H54 (cell line): ENCODE data around the gene SHB.
"Not testable (repeated sequence)": the region's sequence is repeated elsewhere in the genome, so short reads cannot be mapped to it uniquely, and the experiment has no call there.

Source experiments
- DNase-seq: peaks from one replicate; pipeline ENCODE4 v3.0.0; 2011; ENCODE audit warnings: low spot score, mixed read lengths; ENCODE audit not compliant: insufficient read length
- FAIRE-seq: peaks from 3 replicates; lab custom pipeline; 2011; peaks lifted over from hg19 to GRCh38; lab: Jason Lieb, UNC
- POLR2A ChIP-seq: IDR thresholded peaks from 2 replicates; pipeline ENCODE4 v1.6.1; 2011; ENCODE audit warnings: low read depth, mild to moderate bottlenecking, low read length

SHB gene

GRCh38 chr9:37974506-37975173 lies 94.4 kb downstream of the SHB start:
- FAIRE-seq (no peak), DNase-seq (no peak)
- no peak for TF ChIP-seq POLR2A

GRCh38 chr9:37972351-37972848 lies 96.6 kb downstream of the SHB start:
- no peak for FAIRE-seq
- no peak for DNase-seq
- no peak for TF ChIP-seq POLR2A

DNA sequence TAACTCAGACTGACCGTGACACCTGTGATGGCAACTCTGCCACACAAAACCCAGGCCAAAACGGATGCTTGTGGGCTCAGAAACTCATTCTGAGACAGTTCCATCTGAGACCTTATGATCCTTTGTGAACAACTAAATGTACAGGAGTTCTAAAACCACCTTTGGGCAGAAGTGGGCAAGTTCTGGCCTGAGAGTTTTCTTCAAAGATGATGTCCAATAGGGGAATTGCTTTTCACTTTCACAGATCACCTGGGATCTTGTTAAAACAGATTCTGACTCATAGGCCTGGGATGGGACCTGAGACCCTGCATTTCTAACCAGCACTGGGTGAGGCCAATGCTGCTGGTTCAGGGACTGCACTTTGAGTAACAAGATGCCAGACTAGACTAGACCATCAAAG lies 97.3 kb downstream of the SHB start:
- DNase-seq, result no peak
- no peak for FAIRE-seq
- TF ChIP-seq POLR2A, result no peak

- no peak for TF ChIP-seq POLR2A
- no peak for DNase-seq
- FAIRE-seq, result no peak
Observed at GRCh38 chr9:37971108-37971459, 97.9 kb downstream of the SHB start.

GRCh38 chr9:37970301-37971107 lies 98.5 kb downstream of the SHB start:
- DNase-seq (no peak), FAIRE-seq (no peak)
- TF ChIP-seq POLR2A, result no peak

DNA sequence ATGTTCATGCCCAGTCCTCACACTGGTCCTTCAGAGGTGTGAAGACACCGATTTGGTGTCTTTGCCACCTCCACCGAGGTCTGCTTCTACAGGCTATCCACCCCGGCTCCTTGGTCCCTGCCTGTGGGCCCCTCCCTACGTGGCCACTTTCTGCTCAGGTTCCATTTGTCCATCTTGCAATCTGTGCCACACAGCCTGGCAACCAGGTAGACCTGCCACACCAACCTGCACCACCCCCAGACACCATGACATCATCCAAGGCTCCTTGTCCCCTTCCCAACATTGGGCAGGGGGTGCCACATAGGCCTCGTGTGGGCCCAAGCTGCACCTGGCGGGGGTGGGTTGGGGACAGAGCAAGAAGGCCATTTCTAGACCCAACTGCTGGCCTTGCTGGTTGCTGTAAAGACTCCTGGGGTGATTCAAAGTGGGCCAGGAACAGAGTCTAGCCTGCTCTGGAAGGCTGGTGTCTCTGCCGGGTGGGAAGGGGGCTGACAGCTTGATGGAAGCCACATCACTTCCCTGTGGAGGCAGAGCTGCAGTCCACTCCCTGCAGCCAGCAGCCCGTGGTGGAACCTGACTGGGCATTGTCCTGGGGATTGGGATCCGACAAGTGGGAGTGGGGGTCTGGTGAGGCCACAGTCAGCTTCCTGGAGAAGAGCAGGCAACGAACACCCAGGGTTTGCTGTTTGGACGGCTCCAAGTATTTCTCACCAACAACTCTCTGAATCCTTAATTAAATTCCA lies 99.3 kb downstream of the SHB start:
- no peak for DNase-seq

GRCh38 chr9:37969130-37969529 lies 99.9 kb downstream of the SHB start:
- DNase-seq (no peak), FAIRE-seq (no peak)
- no peak for TF ChIP-seq POLR2A

More for the DNA sequence above, 99.3 kb downstream of the SHB start:
- no peak for TF ChIP-seq POLR2A
- FAIRE-seq, result no peak

DNA sequence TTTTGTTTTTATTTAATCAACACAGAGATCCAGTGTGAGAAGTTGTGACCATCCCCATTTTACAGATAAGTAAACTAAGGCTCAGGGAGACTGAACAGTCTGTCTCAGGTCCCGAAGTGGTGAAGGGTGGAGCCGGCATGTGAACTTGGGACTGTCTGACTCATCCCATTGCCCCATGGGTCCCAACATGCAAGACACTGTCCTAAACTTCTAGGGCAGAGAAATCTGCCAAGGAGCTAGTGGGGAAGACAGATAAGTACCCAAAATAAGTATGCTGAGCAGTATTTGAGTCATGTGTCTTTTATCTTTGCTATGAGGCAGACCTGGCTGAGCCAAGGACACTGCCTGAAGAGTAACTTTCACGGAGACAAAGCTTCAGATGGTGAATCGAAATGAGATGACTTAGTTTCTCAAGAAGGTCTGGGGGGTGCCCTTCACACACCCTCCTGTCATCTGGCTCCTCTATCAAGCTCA lies 100.8 kb downstream of the SHB start:
- no peak for DNase-seq
- FAIRE-seq, result no peak
- no peak for TF ChIP-seq POLR2A

GRCh38 chr9:37967761-37968080 lies 101.3 kb downstream of the SHB start:
- TF ChIP-seq POLR2A, result no peak
- no peak for FAIRE-seq
- DNase-seq, result no peak

DNA sequence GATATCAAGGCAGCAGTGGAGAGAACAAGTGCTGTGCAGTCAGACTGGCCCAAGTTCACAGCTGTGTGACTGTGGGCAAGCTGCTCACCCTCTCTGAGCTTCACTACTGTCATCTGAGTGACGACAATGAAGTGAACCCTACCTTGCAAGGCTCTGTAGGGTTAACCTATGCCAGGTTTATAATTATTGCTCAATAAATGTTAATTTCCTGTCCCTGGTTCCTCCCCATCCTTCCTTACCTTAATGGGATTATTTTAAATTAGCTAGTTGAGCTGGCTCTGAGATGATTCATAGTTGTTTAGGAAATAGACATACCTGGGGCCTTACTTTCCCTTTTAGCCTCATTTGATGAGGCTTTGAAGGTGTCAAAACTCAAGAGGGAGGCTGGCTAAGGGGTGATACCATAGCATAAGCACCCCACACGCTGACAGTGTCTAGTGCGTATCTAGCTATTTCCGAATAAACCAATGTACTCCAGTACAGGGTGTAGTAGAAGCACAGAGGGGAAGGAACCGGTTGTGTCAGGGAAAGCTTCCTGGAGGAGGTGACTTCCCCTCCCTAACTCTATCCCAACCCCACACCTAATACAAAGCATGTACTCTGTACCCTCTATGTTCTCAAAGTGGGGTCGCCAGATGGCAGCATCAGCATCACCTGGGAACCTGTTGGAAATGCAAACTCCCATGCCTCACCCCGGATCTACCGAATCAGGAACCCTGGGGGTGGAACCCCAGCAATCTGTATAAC lies 101.8 kb downstream of the SHB start:
- DNase-seq, result no peak
- no peak for FAIRE-seq
- no peak for TF ChIP-seq POLR2A

DNA sequence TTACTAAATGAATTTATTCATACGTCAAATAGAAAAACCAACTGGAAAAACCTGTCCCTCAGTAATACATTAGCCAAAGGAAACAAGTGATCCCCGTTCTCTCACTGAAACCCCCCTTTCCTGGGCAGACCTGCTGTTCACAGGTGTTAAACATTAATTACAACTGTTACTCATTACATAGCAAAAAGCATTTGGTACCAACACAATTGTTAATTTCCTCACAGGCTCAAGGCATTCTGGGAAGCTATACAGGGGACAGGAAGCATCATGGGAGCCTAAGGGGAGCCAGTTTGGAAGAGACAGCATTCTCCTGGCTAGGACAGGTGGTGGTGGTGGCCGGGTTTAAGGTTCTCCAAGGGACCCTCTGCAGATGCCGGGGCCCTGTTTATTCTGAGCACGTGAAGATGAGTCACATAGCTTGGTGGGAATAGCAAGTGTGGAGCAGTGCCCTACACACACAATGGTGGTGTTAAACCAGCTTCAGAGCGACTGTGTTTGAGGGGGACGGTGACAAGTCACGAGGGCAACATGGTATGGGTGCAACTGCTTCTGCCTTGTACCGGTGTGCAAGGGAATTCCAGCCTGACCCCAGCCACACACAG lies 102.5 kb downstream of the SHB start:
- TF ChIP-seq POLR2A, result no peak
- no peak for FAIRE-seq
- no peak for DNase-seq

DNA sequence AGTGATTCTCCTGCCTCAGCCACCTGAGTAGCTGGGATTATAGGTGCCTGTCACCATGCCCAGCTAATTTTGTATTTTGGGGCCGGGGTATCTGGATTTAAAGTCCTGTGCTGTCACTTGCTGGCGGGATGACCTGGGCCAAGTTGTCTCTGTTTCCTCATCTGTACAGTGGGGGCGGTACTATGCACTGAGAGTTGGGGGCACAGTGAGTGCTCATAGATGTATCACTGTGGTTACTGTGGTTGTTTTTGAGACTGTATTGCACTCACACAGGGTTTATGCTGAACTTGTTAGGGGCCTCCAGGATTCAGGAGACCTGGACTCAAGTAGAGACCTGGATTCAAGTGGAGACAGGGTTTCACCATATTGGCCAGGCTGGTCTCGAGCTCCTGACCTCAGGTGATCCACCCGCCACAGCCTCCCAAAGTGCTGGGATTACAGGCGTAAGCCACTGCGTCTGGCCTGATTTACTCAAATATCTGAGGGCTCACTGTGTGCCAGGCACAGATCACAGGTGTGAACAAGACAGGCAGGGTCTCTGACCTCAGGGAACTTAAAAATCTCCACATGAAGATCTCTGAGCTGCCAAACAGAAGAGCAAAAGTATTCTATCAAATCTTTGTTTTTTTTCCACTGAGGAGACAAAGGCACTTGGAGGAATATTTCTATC lies 103.2 kb downstream of the SHB start:
- not testable (repeated sequence) for DNase-seq, FAIRE-seq

DNA sequence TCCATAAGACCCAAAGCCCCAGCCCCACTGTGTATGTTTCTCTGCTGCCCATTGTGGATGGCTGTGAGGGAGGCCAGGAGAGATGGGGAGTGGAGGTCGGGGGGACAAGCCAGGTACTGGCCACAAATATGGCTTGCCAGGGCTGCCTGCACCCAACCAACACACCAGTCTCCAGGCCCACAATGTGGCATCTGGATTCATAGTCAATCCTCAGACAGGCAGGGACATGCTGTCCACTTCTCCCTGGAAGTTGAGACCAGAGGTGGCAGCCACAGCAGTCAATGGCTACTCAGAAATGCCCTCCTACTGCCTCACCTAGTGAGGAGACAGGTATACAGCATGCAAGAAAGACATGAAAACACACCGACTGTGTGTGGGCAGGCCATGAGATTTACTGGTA lies 103.9 kb downstream of the SHB start:
- FAIRE-seq (no peak), DNase-seq (no peak)
- TF ChIP-seq POLR2A, result no peak

DNA sequence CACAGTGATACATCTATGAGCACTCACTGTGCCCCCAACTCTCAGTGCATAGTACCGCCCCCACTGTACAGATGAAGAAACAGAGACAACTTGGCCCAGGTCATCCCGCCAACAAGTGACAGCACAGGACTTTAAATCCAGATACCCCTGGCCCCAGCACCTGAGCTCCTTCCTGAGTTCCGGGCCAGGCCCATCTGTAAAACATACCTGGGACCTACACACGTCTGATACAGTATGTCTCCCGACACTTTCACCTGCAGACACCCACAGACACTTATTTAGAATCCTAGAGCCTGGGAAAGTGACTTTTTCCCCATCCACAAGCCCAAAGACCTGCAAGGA lies 104.3 kb downstream of the SHB start:
- DNase-seq, result no peak
- no peak for FAIRE-seq
- TF ChIP-seq POLR2A, result no peak
